ENCODE measurements around the gene NDUFAF7.
A peak's percentile ranks its signal among the peaks of the same experiment; 100 is the strongest.
"Not testable (repeated sequence)": the region's sequence is repeated elsewhere in the genome, so short reads cannot be mapped to it uniquely, and the experiment has no call there.

The NDUFAF7 gene

GRCh38 chr2:37284381-37284780 lies 52.9 kb downstream of the NDUFAF7 start:
- no peak for DNase-seq

DNA sequence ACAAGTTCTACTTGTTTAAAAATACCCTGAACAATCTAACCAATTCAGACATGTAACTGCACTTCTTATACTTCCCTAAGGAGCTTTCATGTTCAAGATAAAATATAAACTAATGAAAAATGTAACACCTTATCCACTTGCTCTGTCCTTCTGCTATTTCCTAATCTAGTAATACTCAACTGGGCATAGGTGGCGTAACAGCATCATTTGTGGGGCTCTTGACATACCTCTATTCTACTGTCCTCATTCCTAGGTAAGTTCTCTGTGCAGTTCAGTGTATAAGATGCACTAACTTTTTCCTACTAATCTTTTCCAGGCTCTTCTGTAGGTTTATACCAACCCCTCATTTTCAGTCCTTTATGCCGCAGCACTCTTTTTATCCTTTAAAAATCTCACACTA lies 56.5 kb downstream of the NDUFAF7 start:
- DNase-seq, result peak; percentile 13

- DNase-seq, result no peak
Measured at GRCh38 chr2:37291680-37292079, 60.2 kb downstream of the NDUFAF7 start.

DNA sequence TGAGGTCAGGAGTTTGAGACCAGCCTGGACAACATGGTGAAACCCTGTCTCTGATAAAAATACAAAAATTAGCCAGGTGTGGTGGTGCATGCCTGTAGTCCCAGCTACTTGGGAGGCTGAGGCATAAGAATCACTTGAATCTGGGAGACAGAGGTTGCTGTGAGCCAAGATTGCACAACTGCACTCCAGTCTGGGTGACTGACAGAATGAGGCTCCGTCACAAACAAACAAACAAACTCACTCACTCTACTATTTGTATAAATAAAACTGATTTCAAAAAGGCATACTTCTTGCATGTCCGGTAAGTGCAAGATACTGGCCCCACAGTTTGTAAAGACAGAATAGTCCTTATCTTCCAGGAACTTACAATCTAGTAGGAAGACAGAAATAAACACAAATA lies 63.4 kb downstream of the NDUFAF7 start:
- not testable (repeated sequence) for DNase-seq

DNA sequence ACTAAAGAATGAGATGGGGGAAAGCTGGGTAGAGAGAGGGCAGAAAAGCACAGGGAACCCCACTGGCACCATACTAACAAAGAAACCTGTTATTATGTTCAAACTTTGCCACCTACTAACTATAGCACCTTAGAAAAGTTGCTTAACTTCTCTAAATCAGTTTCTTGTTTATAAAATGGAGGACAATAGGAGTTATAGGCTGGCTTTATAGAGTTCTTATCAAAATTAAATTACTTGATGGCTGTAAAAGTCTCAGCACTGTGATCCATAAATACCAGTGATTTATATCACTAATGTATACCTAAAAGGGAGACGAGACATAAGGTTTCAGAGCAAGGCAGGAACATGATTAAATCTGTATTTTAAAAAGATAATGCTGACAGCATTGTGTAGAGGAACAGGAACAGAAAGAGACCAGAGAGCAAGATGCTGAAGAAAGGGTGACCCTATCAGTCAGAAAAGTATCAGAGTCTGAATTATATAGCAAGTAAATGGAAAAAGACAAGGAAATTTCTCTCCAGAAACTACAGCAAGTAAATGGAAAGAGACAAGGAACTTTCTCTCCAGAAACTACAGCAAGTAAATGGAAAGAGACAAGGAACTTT lies 64.1 kb downstream of the NDUFAF7 start:
- DNase-seq, result no peak

DNA sequence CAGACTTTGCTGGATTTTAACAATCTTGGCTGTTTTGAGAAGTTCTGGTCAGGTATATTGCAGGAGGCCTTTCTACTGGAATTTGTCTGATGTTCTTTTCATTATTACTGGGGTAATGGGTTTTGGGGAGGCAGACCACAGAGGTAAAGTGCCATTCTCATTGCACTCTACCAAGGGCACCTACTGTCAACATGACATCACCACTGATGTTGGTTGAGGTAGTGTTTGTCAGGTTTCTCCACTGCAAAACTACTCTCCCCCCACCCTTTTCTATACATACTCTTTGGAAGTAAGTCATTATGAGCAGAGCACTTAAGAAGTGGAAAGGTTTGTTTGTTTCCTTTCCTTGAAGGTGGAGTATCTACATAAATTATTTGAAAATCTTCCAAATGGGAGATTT lies 66.2 kb downstream of the NDUFAF7 start:
- DNase-seq, result no peak

All from inflammatory macrophage treated with lipopolysaccharide for 4 hours (primary cell).